ENCODE data around the gene GFRA1. TPM values are rescaled to one million over a fixed set of nuclear protein-coding genes. Genes with fewer than 3 reads are reported as not detected.

GFRA1 gene
- total RNA-seq, 1 experiment from 2014 or later = 46.3 TPM

- H3K4me1 ChIP-seq (replicated peaks) = peaks cover 7% of the 10 kb centered on the region; the same call in 1 of the 2 replicates
- H3K4me3 ChIP-seq = no peak overlapping the region
- peak; percentile 44 to 49 for DNase-seq (ENCODE audit: low read depth in 1 of 2, low spot score in 2 of 2)
- no peak overlapping the region for H3K27ac ChIP-seq
- no peaks in the 10 kb centered on the region for H3K9me3 ChIP-seq (replicated peaks)
- H3K27me3 ChIP-seq (replicated peaks) = no peaks in the 10 kb centered on the region
- no peaks in the 10 kb centered on the region for H3K36me3 ChIP-seq
Measured at GRCh38 chr10:116287906-116288501, 15.0 kb upstream of the GFRA1 start.

- Histone ChIP-seq H3K4me1 (replicated peaks) (peaks cover 7% of the 10 kb centered on the region; the same call in 1 of the 2 replicates), H3K27ac (no peak overlapping the region), H3K9me3 (replicated peaks) (no peaks in the 10 kb centered on the region), H3K36me3 (no peaks in the 10 kb centered on the region), H3K4me3 (no peak overlapping the region), H3K27me3 (replicated peaks) (no peaks in the 10 kb centered on the region)
- DNase-seq (ENCODE audit: low read depth in 1 of 2, low spot score in 2 of 2) = no peak
Measured at GRCh38 chr10:116286626-116287200, 13.7 kb upstream of the GFRA1 start.

DNA sequence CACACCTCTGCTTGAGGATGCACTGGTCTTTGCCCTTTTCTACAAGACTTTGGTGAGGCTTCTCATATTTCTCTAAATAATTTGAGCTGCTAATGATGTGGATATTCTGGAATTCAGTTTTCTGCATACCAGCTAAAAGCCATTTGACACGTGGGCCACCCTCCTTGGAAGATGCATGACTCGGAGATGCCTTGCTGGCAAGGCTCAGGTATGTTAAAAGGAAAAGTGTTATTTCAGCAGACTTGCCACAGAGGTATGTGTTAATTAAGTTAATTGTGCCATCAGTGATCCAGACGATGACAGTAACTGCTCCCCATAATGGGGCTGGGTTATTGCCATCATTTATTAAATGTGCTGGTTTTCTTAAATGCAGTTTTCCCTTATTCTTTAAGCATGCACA is 8.8 kb upstream of the GFRA1 start:
- DNase-seq (ENCODE audit: low read depth in 1 of 2, low spot score in 2 of 2) = no peak
- Histone ChIP-seq H3K4me1 (replicated peaks) (peaks cover 7% of the 10 kb centered on the region; the same call in 1 of the 2 replicates), H3K4me3 (no peak overlapping the region), H3K36me3 (no peaks in the 10 kb centered on the region), H3K9me3 (replicated peaks) (no peaks in the 10 kb centered on the region), H3K27me3 (replicated peaks) (no peaks in the 10 kb centered on the region), H3K27ac (no peak overlapping the region)

GRCh38 chr10:116278846-116279245 is 5.8 kb upstream of the GFRA1 start:
- Histone ChIP-seq H3K27me3 (replicated peaks) (peaks cover 4% of the 10 kb centered on the region; the same call in 1 of the 2 replicates), H3K36me3 (no peaks in the 10 kb centered on the region), H3K9me3 (replicated peaks) (no peaks in the 10 kb centered on the region), H3K4me1 (replicated peaks) (peaks cover 13% of the 10 kb centered on the region), H3K27ac (no peak overlapping the region), H3K4me3 (no peak overlapping the region)
- DNase-seq (ENCODE audit: low read depth in 1 of 2, low spot score in 2 of 2) = no peak

- Histone ChIP-seq H3K4me1 (replicated peaks) (peaks cover 16% of the 10 kb centered on the region), H3K27ac (no peak overlapping the region), H3K27me3 (replicated peaks) (peaks cover 13% of the 10 kb centered on the region), H3K4me3 (no peak overlapping the region), H3K9me3 (replicated peaks) (no peaks in the 10 kb centered on the region), H3K36me3 (no peaks in the 10 kb centered on the region)
- DNase-seq (ENCODE audit: low read depth in 1 of 2, low spot score in 2 of 2) = no peak
Measured at GRCh38 chr10:116276981-116277380, 4.0 kb upstream of the GFRA1 start.

DNA sequence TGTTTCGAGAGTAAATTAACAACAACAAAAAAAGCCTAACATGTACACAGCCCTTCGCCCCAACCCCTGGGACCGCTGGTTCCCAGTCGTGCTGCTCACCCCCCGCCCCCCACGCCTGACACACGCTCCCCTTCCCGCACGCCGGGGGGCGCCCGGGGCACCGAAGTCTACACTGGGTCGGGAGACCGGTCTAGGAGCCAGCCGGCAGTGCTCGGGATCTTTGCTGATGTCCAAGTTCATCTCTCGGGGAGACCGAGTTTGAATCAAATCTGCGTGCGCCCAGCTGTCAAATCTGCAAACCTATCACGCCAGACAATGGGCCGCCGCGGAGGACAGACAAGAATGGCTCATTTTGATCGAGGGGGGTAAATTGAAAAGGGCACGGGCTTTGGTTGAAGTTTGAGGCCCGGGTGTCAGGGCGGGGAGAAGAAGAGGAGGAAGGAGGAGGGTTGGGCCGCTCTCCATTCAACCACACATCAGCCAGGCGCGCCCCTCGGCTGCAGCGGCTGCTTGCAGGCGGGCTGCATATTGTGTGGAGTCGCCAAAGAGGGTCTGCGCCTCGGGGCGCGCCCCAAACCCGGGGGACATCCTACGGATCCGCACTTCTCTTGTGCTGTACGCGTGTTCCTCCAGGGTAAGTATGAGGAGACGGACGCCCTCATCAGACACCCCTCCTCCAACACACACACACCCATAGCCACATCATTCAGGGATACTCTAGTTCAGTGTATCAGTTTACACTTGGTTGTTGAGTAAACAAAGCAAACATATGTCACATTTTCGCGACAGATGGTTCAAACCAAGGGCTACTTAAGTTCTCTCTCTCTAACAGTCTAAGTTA is 1.3 kb upstream of the GFRA1 start:
- H3K27me3 ChIP-seq (replicated peaks) = peaks cover 17% of the 10 kb centered on the region
- peak overlapping the region; percentile 55 for H3K4me3 ChIP-seq
- no peaks in the 10 kb centered on the region for H3K9me3 ChIP-seq (replicated peaks)
- DNase-seq (ENCODE audit: low read depth in 1 of 2, low spot score in 2 of 2) = peak; percentile 61 to 65
- H3K4me1 ChIP-seq (replicated peaks) = peaks cover 28% of the 10 kb centered on the region
- H3K27ac ChIP-seq = no peak overlapping the region
- H3K36me3 ChIP-seq = no peaks in the 10 kb centered on the region; the same call in 1 of the 2 replicates

DNA sequence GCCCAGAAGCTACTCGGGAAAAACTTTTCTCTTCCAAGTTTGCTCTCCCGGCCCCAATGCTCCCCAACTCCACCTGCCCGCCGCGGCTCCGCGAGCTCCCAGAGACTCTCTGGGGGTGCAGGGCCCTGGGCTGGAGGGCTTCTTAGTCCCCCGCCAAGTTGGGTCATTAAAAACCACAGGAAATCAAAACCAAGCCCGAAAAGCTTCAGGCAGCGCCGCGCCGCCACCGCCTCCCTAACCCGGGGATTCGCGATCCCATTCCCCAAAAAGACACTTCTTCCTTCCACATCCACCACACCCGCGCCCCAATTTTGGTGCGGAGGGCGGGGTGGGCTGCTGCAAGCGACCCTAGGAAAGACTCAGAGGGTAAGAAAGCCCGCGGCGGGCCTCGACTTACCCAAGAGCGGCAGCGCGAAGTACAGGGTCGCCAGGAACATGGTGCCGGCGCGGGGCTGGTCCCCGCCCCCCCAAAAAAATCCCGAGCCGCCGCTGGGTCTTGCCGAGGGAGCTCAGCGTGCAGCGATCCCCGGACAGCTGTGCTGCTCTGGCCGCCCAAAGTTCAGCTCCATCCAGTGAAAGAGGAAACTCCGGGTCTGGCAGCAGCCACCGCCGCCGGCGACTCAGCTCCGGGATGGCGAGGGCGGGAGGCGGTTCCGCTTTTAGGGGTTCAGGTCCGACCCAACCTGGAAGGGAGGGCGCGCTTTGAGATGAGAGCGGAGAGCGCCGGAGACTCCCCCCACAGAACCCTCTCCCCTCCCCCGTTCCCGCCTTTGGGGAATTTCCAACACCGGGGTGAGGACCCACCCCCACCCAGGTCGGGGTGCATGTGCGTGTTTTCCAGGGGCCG is 1.2 kb downstream of the GFRA1 start:
- Histone ChIP-seq H3K9me3 (replicated peaks) (no peaks in the 10 kb centered on the region), H3K27ac (no peak overlapping the region), H3K36me3 (peaks cover 6% of the 10 kb centered on the region; the same call in 1 of the 2 replicates), H3K4me3 (peak overlapping the region; percentile 55), H3K4me1 (replicated peaks) (peaks cover 28% of the 10 kb centered on the region), H3K27me3 (replicated peaks) (peaks cover 17% of the 10 kb centered on the region)
- DNase-seq (ENCODE audit: low read depth in 1 of 2, low spot score in 2 of 2) = peak in 1 of 2 experiments; percentile 39

DNA sequence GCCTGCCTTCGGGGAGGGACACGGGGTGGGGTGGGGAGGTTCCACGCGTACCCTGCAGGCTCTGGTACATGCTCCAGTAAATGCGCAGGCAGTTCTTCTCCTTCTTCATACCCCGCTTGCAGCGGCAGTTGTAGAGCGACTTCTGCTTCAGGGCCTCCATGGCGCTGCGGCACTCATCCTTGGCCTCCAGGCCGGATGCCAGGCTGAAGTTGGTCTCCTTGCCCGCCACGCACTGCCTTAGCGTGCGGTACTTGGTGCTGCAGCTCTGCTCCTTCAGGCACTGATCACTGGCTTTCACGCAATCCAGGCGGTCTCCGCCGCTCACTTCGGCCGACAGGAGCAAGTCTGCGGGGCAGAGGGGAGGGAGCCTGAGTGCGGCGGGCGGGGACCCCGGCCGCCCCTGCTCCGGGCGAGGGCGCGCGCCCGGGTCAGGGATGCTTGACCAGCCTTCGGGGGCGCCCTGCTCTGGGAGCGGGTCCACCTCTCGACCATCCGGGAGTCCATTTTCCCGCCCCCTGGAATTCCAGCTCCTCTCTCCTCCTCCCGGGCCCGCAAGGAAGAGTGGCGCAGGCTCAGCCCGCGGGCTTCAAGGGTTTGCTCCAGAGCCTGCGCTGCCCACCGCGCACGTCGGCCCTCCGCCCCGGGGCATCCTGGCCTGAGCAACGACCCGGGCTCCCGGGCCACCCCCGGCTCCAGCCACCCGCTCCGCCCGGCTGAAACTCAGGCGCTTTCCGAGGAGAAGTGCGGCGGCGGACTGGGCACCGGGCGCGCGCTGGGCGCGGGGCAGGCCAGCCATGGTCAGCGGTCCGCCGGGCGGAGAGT is 2.0 kb downstream of the GFRA1 start:
- H3K36me3 ChIP-seq = peaks cover 6% of the 10 kb centered on the region; the same call in 1 of the 2 replicates
- DNase-seq (ENCODE audit: low read depth in 1 of 2, low spot score in 2 of 2) = peak in 1 of 2 experiments; percentile 34
- peak overlapping the region; percentile 55 for H3K4me3 ChIP-seq
- H3K27me3 ChIP-seq (replicated peaks) = peaks cover 17% of the 10 kb centered on the region
- H3K9me3 ChIP-seq (replicated peaks) = no peaks in the 10 kb centered on the region
- peaks cover 33% of the 10 kb centered on the region for H3K4me1 ChIP-seq (replicated peaks)
- H3K27ac ChIP-seq = no peak overlapping the region

GRCh38 chr10:116270126-116270770 is 2.8 kb downstream of the GFRA1 start:
- DNase-seq (ENCODE audit: low read depth in 1 of 2, low spot score in 2 of 2) = no peak
- Histone ChIP-seq H3K4me1 (replicated peaks) (peaks cover 36% of the 10 kb centered on the region), H3K27me3 (replicated peaks) (peaks cover 17% of the 10 kb centered on the region), H3K36me3 (peaks cover 6% of the 10 kb centered on the region; the same call in 1 of the 2 replicates), H3K27ac (no peak overlapping the region), H3K4me3 (no peak overlapping the region), H3K9me3 (replicated peaks) (no peaks in the 10 kb centered on the region)

DNA sequence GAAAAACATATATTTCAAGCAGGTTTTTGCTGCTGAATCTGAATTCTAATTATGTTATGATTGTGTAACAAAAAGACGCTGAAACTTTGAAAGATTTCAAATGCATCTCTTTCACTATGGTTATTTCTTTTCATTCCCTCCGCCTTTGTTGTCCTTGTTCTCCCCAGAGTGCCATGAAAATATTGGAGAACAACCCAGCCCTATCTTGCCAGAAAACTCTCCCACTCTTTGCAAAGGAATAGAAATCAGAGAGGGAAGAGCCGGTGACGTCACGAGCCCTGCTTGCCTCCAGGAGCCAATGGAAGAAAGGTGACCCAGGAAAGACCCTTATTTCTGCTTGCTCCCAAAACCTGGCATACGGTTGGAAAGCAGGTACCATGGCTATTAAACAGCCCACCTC is 3.4 kb downstream of the GFRA1 start:
- H3K27me3 ChIP-seq (replicated peaks) = peaks cover 14% of the 10 kb centered on the region
- H3K9me3 ChIP-seq (replicated peaks) = no peaks in the 10 kb centered on the region
- no peak for DNase-seq (ENCODE audit: low read depth in 1 of 2, low spot score in 2 of 2)
- peaks cover 32% of the 10 kb centered on the region for H3K4me1 ChIP-seq (replicated peaks)
- peaks cover 6% of the 10 kb centered on the region; the same call in 1 of the 2 replicates for H3K36me3 ChIP-seq
- H3K27ac ChIP-seq = no peak overlapping the region
- no peak overlapping the region for H3K4me3 ChIP-seq

- H3K27me3 ChIP-seq (replicated peaks) = peaks cover 14% of the 10 kb centered on the region
- DNase-seq (ENCODE audit: low read depth in 1 of 2, low spot score in 2 of 2) = no peak
- no peak overlapping the region for H3K27ac ChIP-seq
- peaks cover 6% of the 10 kb centered on the region; the same call in 1 of the 2 replicates for H3K36me3 ChIP-seq
- peaks cover 30% of the 10 kb centered on the region for H3K4me1 ChIP-seq (replicated peaks)
- no peak overlapping the region for H3K4me3 ChIP-seq
- no peaks in the 10 kb centered on the region for H3K9me3 ChIP-seq (replicated peaks)
Measured at GRCh38 chr10:116268976-116269375, 4.0 kb downstream of the GFRA1 start.

DNA sequence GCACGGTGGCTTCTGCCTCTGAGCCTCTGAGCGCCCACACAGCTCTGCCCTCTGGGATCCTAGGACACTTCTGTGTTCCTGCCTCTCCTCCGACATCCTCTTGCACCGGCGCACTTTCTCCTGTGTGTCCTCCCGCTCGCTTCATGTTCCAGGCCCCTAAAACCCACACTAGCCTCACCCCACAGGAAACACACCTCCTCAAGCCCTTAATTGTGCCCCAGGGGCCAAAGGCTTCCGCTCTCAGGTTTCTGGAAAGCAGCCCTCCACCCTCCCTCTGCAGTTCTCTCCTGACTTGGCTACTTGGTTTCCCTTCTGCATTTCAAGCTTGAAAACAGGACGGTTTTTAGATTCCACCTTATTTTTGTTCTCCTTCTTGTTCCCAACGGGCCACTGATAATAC is 7.3 kb downstream of the GFRA1 start:
- peaks cover 8% of the 10 kb centered on the region for H3K4me1 ChIP-seq (replicated peaks)
- H3K4me3 ChIP-seq = no peak overlapping the region
- H3K9me3 ChIP-seq (replicated peaks) = no peaks in the 10 kb centered on the region
- H3K27me3 ChIP-seq (replicated peaks) = no peaks in the 10 kb centered on the region
- H3K36me3 ChIP-seq = peaks cover 6% of the 10 kb centered on the region; the same call in 1 of the 2 replicates
- no peak for DNase-seq (ENCODE audit: low read depth in 1 of 2, low spot score in 2 of 2)
- H3K27ac ChIP-seq = no peak overlapping the region

All from SJSA1 (cell line).